MM.1S (cell line): ENCODE measurements around the gene FOSL1.
A peak's percentile ranks its signal among the peaks of the same experiment; 100 is the strongest.

Source experiments
- DNase-seq: peaks from one replicate; pipeline ENCODE4 v3.0.0-alpha.2; 2015
- H2AFZ ChIP-seq: fragments of 300-600 bp; sonication (generic); 2 replicates; pipeline ENCODE4 v1.6.0; 2016; ENCODE audit warnings: antibody characterized with exemption, low read length
- H3F3A ChIP-seq: fragments of 300-600 bp; sonication (generic); 2 replicates; pipeline ENCODE4 v1.6.1; 2016; ENCODE audit warnings: mild to moderate bottlenecking, antibody characterized with exemption, low read length, moderate library complexity, mixed read lengths; ENCODE audit not compliant: insufficient read depth
- H3K27ac ChIP-seq: fragments of 300-600 bp; sonication (generic); 2 replicates; pipeline ENCODE4 v1.5.1; 2016; ENCODE audit warnings: mild to moderate bottlenecking, low read length
- H3K27me3 ChIP-seq: fragments of 300-600 bp; sonication (generic); replicated peaks from 2 replicates; pipeline ENCODE4 v1.6.0; 2016; ENCODE audit warnings: low read length; ENCODE audit not compliant: insufficient read depth
- H3K36me3 ChIP-seq: fragments of 300-600 bp; sonication (generic); replicated peaks from 2 replicates; pipeline ENCODE4 v1.6.1; 2016; ENCODE audit warnings: mild to moderate bottlenecking, low read length, mixed read lengths; ENCODE audit not compliant: insufficient read depth
- H3K4me1 ChIP-seq: fragments of 300-600 bp; sonication (generic); 2 replicates; pipeline ENCODE4 v1.6.1; 2016; ENCODE audit warnings: low read length, mixed read lengths
- H3K4me2 ChIP-seq: fragments of 300-600 bp; sonication (generic); 2 replicates; pipeline ENCODE4 v1.6.0; 2016; ENCODE audit warnings: low read depth, low read length
- H3K4me3 ChIP-seq: fragments of 300-600 bp; sonication (generic); 2 replicates; pipeline ENCODE4 v1.5.1; 2016; ENCODE audit warnings: low read length, mixed read lengths
- H3K79me2 ChIP-seq: fragments of 300-600 bp; sonication (generic); 2 replicates; pipeline ENCODE4 v1.6.1; 2016; ENCODE audit warnings: mixed run types, low read length, mixed read lengths
- H3K9ac ChIP-seq: fragments of 300-600 bp; sonication (generic); 2 replicates; pipeline ENCODE4 v1.6.1; 2016; ENCODE audit warnings: low read length, mixed read lengths
- H3K9me2 ChIP-seq: fragments of 300-600 bp; sonication (generic); replicated peaks from 2 replicates; pipeline ENCODE4 v1.6.1; 2016; ENCODE audit warnings: mild to moderate bottlenecking, low read length, mixed read lengths; ENCODE audit not compliant: insufficient read depth
- H3K9me3 ChIP-seq: fragments of 300-600 bp; sonication (generic); replicated peaks from 2 replicates; pipeline ENCODE4 v1.6.1; 2016; ENCODE audit warnings: mild to moderate bottlenecking, low read length, mixed read lengths; ENCODE audit not compliant: insufficient read depth
- H4K20me1 ChIP-seq: fragments of 300-600 bp; sonication (generic); 2 replicates; pipeline ENCODE4 v1.6.1; 2016; ENCODE audit warnings: mild to moderate bottlenecking, low read length, moderate library complexity, mixed read lengths; ENCODE audit not compliant: insufficient read depth
- CTCF ChIP-seq: fragments of 300-600 bp; sonication (generic); IDR thresholded peaks from 2 replicates; pipeline ENCODE4 v1.5.1; 2016; ENCODE audit warnings: antibody characterized with exemption, low read length, mixed read lengths
- EZH2 ChIP-seq: fragments of 300-600 bp; sonication (generic); optimal IDR thresholded peaks from 2 replicates; pipeline ENCODE3; 2017; ENCODE audit warnings: low read depth, mild to moderate bottlenecking, antibody characterized with exemption, low read length, mixed read lengths
- EZH2phosphoT487 ChIP-seq: fragments of 300-600 bp; sonication (generic); IDR thresholded peaks from 2 replicates; pipeline ENCODE4 v1.6.1; 2018; ENCODE audit warnings: antibody characterized with exemption, low read length

The FOSL1 gene

GRCh38 chr11:65931773-65932557, 31.8 kb upstream of the FOSL1 start:
- Histone ChIP-seq H3K36me3 (no peaks in the 10 kb centered on the region), H3K4me1 (peaks cover 21% of the 10 kb centered on the region), H3K27me3 (no peaks in the 10 kb centered on the region), H2AFZ (no peak overlapping the region), H4K20me1 (no peaks in the 10 kb centered on the region), H3K9me3 (no peaks in the 10 kb centered on the region), H3K9me2 (no peaks in the 10 kb centered on the region), H3K4me2 (no peak overlapping the region), H3K27ac (no peak overlapping the region), H3K4me3 (no peak overlapping the region), H3F3A (peaks cover 18% of the 10 kb centered on the region), H3K79me2 (no peaks in the 10 kb centered on the region), H3K9ac (no peak overlapping the region)
- DNase-seq, result no peak
- no peak for TF ChIP-seq EZH2phosphoT487
- 0 out of 2 replicates have a peak, but pooled peaks have one; percentile 4 for TF ChIP-seq CTCF
- no peak for TF ChIP-seq EZH2

- no peaks in the 10 kb centered on the region for H3K36me3 ChIP-seq
- H2AFZ ChIP-seq, result peak overlapping the region; percentile 40
- peak overlapping the region; percentile 37 for H3K4me3 ChIP-seq
- H3K79me2 ChIP-seq, result no peaks in the 10 kb centered on the region
- no peaks in the 10 kb centered on the region for H3K27me3 ChIP-seq
- peak overlapping the region; percentile 41; the same call in 1 of the 2 replicates for H3K9ac ChIP-seq
- peaks cover 18% of the 10 kb centered on the region for H3F3A ChIP-seq
- peak overlapping the region; percentile 72 for H3K27ac ChIP-seq
- DNase-seq, result peak; percentile 50
- no peaks in the 10 kb centered on the region for H3K9me2 ChIP-seq
- H3K9me3 ChIP-seq, result no peaks in the 10 kb centered on the region
- TF ChIP-seq EZH2, result no peak
- H4K20me1 ChIP-seq, result no peaks in the 10 kb centered on the region
- H3K4me2 ChIP-seq, result peak overlapping the region; percentile 71
- peaks cover 21% of the 10 kb centered on the region for H3K4me1 ChIP-seq
These were observed 28.5 kb upstream of the FOSL1 start for GRCh38 chr11:65928667-65929066.

GRCh38 chr11:65927904-65928397, 27.8 kb upstream of the FOSL1 start:
- TF ChIP-seq EZH2phosphoT487, result no peak
- no peak for TF ChIP-seq CTCF
- TF ChIP-seq EZH2, result no peak
- peak overlapping the region; percentile 72 for H3K27ac ChIP-seq
- DNase-seq, result peak; percentile 94

GRCh38 chr11:65925397-65925796, 25.2 kb upstream of the FOSL1 start:
- H3K9ac ChIP-seq, result no peak overlapping the region
- peaks cover 21% of the 10 kb centered on the region for H3K4me1 ChIP-seq
- no peak for DNase-seq
- peaks cover 4% of the 10 kb centered on the region for H3K79me2 ChIP-seq
- no peaks in the 10 kb centered on the region for H3K27me3 ChIP-seq
- no peak overlapping the region for H3K4me3 ChIP-seq
- H4K20me1 ChIP-seq, result no peaks in the 10 kb centered on the region
- H2AFZ ChIP-seq, result no peak overlapping the region
- no peaks in the 10 kb centered on the region for H3K9me2 ChIP-seq
- no peaks in the 10 kb centered on the region for H3K36me3 ChIP-seq
- H3K4me2 ChIP-seq, result no peak overlapping the region
- no peaks in the 10 kb centered on the region for H3K9me3 ChIP-seq
- no peak for TF ChIP-seq EZH2
- no peak for TF ChIP-seq EZH2phosphoT487
- TF ChIP-seq CTCF, result no peak
- H3F3A ChIP-seq, result peaks cover 18% of the 10 kb centered on the region
- no peak overlapping the region for H3K27ac ChIP-seq

More at GRCh38 chr11:65927904-65928397, 27.8 kb upstream of the FOSL1 start:
- H3K4me1 ChIP-seq, result peaks cover 21% of the 10 kb centered on the region
- peaks cover 18% of the 10 kb centered on the region for H3F3A ChIP-seq
- H3K9me3 ChIP-seq, result no peaks in the 10 kb centered on the region
- H4K20me1 ChIP-seq, result no peaks in the 10 kb centered on the region
- peak overlapping the region; percentile 37; the same call in 1 of the 2 replicates for H3K4me3 ChIP-seq
- H3K9ac ChIP-seq, result peak overlapping the region; percentile 41; the same call in 1 of the 2 replicates
- no peaks in the 10 kb centered on the region for H3K27me3 ChIP-seq
- H2AFZ ChIP-seq, result peak overlapping the region; percentile 60
- H3K9me2 ChIP-seq, result no peaks in the 10 kb centered on the region
- H3K79me2 ChIP-seq, result no peaks in the 10 kb centered on the region
- H3K36me3 ChIP-seq, result no peaks in the 10 kb centered on the region
- H3K4me2 ChIP-seq, result peak overlapping the region; percentile 71
